SK-N-SH (cell line): ENCODE measurements around the gene SETD5. TPM values are rescaled to one million over a fixed set of nuclear protein-coding genes. Genes with fewer than 3 reads are reported as not detected.

Experiments used
- CTCF ChIA-PET: fragments of 300-600, 350-600 bp; formaldehyde crosslinking; extraction: SDS; loops from one replicate; lab custom pipeline; 2021; lab: Yijun Ruan, JAX
- POLR2A ChIA-PET: fragments of 350-600 bp; sonication (Branson Sonifier 250); formaldehyde crosslinking; extraction: SDS; loops from one replicate; lab custom pipeline; 2020; ENCODE audit warnings: antibody characterized with exemption, inconsistent platforms; lab: Yijun Ruan, JAX
- DNase-seq: peaks from one replicate; pipeline ENCODE4 v3.0.0; 2012
- H2AFZ ChIP-seq: fragments of 200-600 bp; sonication (generic); 2 replicates; pipeline ENCODE4 v1.8.1; 2016; ENCODE audit warnings: antibody characterized with exemption, mild to moderate bottlenecking, low read depth
- H3F3A ChIP-seq: fragments of 200-600 bp; sonication (generic); replicated peaks from 2 replicates; pipeline ENCODE3; 2016; ENCODE audit warnings: antibody characterized with exemption, mild to moderate bottlenecking; ENCODE audit not compliant: insufficient read depth
- H3K27ac ChIP-seq, 2 experiments: fragments of 200-500 bp in 1 of 2; fragments of 200-600 bp in 1 of 2; sonication (Bioruptor generic) in 1 of 2; sonication (generic), shearing (Covaris generic) in 1 of 2; 2 replicates each; pipeline versions ENCODE4 v1.5.1 to v1.6.1; 2014 to 2016; ENCODE audit warnings: low read depth in 2 of 2, inconsistent platforms in 1 of 2, low read length in 1 of 2, mild to moderate bottlenecking in 1 of 2, mixed read lengths in 1 of 2
- H3K27me3 ChIP-seq: fragments of 200-600 bp; sonication (generic), shearing (Covaris generic); 2 replicates; pipeline ENCODE4 v1.6.1; 2016; ENCODE audit warnings: mixed run types; ENCODE audit not compliant: insufficient read depth
- H3K36me3 ChIP-seq, 2 experiments: fragments of 200-500 bp in 1 of 2; fragments of 200-600 bp in 1 of 2; sonication (Bioruptor generic) in 1 of 2; sonication (generic) in 1 of 2; replicated peaks in 1 of 2; 2 replicates each; pipeline versions ENCODE3 to v1.5.1; 2014 to 2016; ENCODE audit warnings: low read length in 1 of 2, mild to moderate bottlenecking in 1 of 2; ENCODE audit not compliant: insufficient read depth in 2 of 2, control insufficient read depth in 1 of 2
- H3K4me1 ChIP-seq, 2 experiments: fragments of 200-500 bp in 1 of 2; fragments of 200-600 bp in 1 of 2; sonication (Bioruptor generic) in 1 of 2; sonication (generic), shearing (Covaris generic) in 1 of 2; 2 replicates each; pipeline versions ENCODE4 v1.5.1 to v1.6.1; 2014 to 2016; ENCODE audit warnings: low read depth in 1 of 2, low read length in 1 of 2, mixed run types in 1 of 2; ENCODE audit not compliant: insufficient read depth in 2 of 2, control insufficient read depth in 1 of 2
- H3K4me2 ChIP-seq: fragments of 200-600 bp; sonication (generic), shearing (Covaris generic); 2 replicates; pipeline ENCODE4 v1.6.1; 2017; ENCODE audit warnings: mixed run types
- H3K4me3 ChIP-seq, 2 experiments: fragments of 200-500 bp in 1 of 2; fragments of 200-600 bp in 1 of 2; sonication (Bioruptor generic) in 1 of 2; sonication (generic), shearing (Covaris generic) in 1 of 2; 2 replicates each; pipeline versions ENCODE4 v1.5.1 to v1.8.1; 2014 to 2016; ENCODE audit warnings: low read depth in 2 of 2, inconsistent platforms in 1 of 2, low read length in 1 of 2, mild to moderate bottlenecking in 1 of 2, mixed read lengths in 1 of 2, moderate library complexity in 1 of 2
- H3K79me2 ChIP-seq: fragments of 200-600 bp; sonication (generic); 2 replicates; pipeline ENCODE4 v1.8.1; 2017; ENCODE audit warnings: mild to moderate bottlenecking; ENCODE audit not compliant: insufficient read depth
- H3K9ac ChIP-seq: fragments of 200-600 bp; sonication (generic); 2 replicates; pipeline ENCODE4 v1.6.1; 2017; ENCODE audit warnings: mixed run types
- H3K9me2 ChIP-seq: fragments of 200-600 bp; sonication (generic); 2 replicates; pipeline ENCODE4 v1.6.1; 2017; ENCODE audit warnings: mixed run types
- H3K9me3 ChIP-seq: fragments of 200-600 bp; sonication (generic); 2 replicates; pipeline ENCODE4 v1.6.1; 2017; ENCODE audit warnings: mixed run types, mild to moderate bottlenecking, moderate library complexity
- H4K20me1 ChIP-seq: fragments of 200-600 bp; sonication (generic); 2 replicates; pipeline ENCODE4 v1.6.1; 2017; ENCODE audit warnings: mild to moderate bottlenecking, mixed run types; ENCODE audit not compliant: insufficient read depth
- ELF1 ChIP-seq: IDR thresholded peaks from 2 replicates; pipeline ENCODE4 v1.4.0; 2012
- EP300 ChIP-seq, 2 experiments: IDR thresholded peaks; 2 replicates each; pipeline versions ENCODE4 v1.4.0 to v1.6.1; 2012; ENCODE audit warnings: borderline replicate concordance in 1 of 2, low read depth in 1 of 2, low read length in 1 of 2
- FOSL2 ChIP-seq: IDR thresholded peaks from 2 replicates; pipeline ENCODE4 v1.4.0; 2012; ENCODE audit warnings: low read depth, mild to moderate bottlenecking, moderate library complexity, borderline replicate concordance
- FOXM1 ChIP-seq: IDR thresholded peaks from 2 replicates; pipeline ENCODE4 v1.4.0; 2012; ENCODE audit warnings: low read depth, mild to moderate bottlenecking
- GATA2 ChIP-seq: sonication (generic); formaldehyde crosslinking; IDR thresholded peaks from 2 replicates; pipeline ENCODE4 v1.5.0; 2020; ENCODE audit warnings: mild to moderate bottlenecking, missing genetic modification reagents
- NFIC ChIP-seq: IDR thresholded peaks from 2 replicates; pipeline ENCODE4 v1.4.0; 2012; ENCODE audit warnings: borderline replicate concordance
- PBX3 ChIP-seq: IDR thresholded peaks from 2 replicates; pipeline ENCODE4; 2012
- POLR2AphosphoS5 ChIP-seq: IDR thresholded peaks from 2 replicates; pipeline ENCODE4 v1.6.1; 2012; ENCODE audit warnings: low read depth, low read length
- RAD21 ChIP-seq: IDR thresholded peaks from 2 replicates; pipeline ENCODE4 v1.6.1; 2012; ENCODE audit warnings: mild to moderate bottlenecking, low read length
- TAF1 ChIP-seq: IDR thresholded peaks from 2 replicates; pipeline ENCODE4 v1.6.1; 2012; ENCODE audit warnings: low read depth, mild to moderate bottlenecking, low read length, moderate library complexity, borderline replicate concordance
- TCF12 ChIP-seq: IDR thresholded peaks from 2 replicates; pipeline ENCODE4 v1.4.0; 2012
- TEAD4 ChIP-seq: IDR thresholded peaks from 2 replicates; pipeline ENCODE4 v1.4.0; 2012; ENCODE audit warnings: mild to moderate bottlenecking, borderline replicate concordance; ENCODE audit not compliant: insufficient read depth
- YY1 ChIP-seq: IDR thresholded peaks from 2 replicates; pipeline ENCODE4 v1.4.0; 2012; ENCODE audit warnings: low read depth, mild to moderate bottlenecking
- WGBS: methylation state at CpG from one replicate; pipeline ENCODE4 v1.1.6; 2017; ENCODE audit warnings: low lambda C conversion rate; 5-methylcytosine and 5-hydroxymethylcytosine counted together
- polyA plus RNA-seq, 3 experiments: library from polyadenylated mRNA; depleted of rRNA; stranded (reverse); fragments of >200 nt; gene quantifications; 2 replicates each; pipeline ENCODE4 v1.2.3, GENCODE V29; 2012
- TF ChIP-seq, protein P1 (sequence below): IDR thresholded peaks from 2 replicates; pipeline ENCODE4 v1.6.1; 2012; ENCODE audit warnings: mild to moderate bottlenecking, low read depth, low read length, moderate library complexity
- TF ChIP-seq, protein P2 (sequence below): IDR thresholded peaks from 2 replicates; pipeline ENCODE4 v1.4.0; 2012; ENCODE audit warnings: low read depth, borderline replicate concordance
- TF ChIP-seq, protein P3 (sequence below): fragments of 200-600 bp; sonication (generic); IDR thresholded peaks from 2 replicates; pipeline ENCODE4 v1.6.1; 2017; ENCODE audit warnings: antibody characterized with exemption, mild to moderate bottlenecking, moderate library complexity
- TF ChIP-seq, protein P4 (sequence below): IDR thresholded peaks from 2 replicates; pipeline ENCODE4 v1.4.0; 2012; ENCODE audit warnings: low read depth
- TF ChIP-seq, protein P5 (sequence below): IDR thresholded peaks from 2 replicates; pipeline ENCODE4 v1.4.0; 2012; ENCODE audit warnings: low read depth, borderline replicate concordance

The SETD5 gene
- polyA plus RNA-seq, 1 of the 3 experiments (the other 2 are of a cell fraction), result 32.3 TPM

GRCh38 chr3:9450126-9450525 lies 52.7 kb downstream of the SETD5 start:
- WGBS, result 97% methylated on average over 1 of the region's 1 CpG
- H3F3A ChIP-seq, result peaks cover 15% of the 10 kb centered on the region
- no peaks in the 10 kb centered on the region for H3K9me3 ChIP-seq
- no peaks in the 10 kb centered on the region for H4K20me1 ChIP-seq
- no peaks in the 10 kb centered on the region for H3K9me2 ChIP-seq
- peaks cover 87 to 89% of the 10 kb centered on the region in 2 experiments for H3K36me3 ChIP-seq
- H3K9ac ChIP-seq, result no peak overlapping the region
- no peak for TF ChIP-seq ELF1
- TF ChIP-seq, protein P1, sequence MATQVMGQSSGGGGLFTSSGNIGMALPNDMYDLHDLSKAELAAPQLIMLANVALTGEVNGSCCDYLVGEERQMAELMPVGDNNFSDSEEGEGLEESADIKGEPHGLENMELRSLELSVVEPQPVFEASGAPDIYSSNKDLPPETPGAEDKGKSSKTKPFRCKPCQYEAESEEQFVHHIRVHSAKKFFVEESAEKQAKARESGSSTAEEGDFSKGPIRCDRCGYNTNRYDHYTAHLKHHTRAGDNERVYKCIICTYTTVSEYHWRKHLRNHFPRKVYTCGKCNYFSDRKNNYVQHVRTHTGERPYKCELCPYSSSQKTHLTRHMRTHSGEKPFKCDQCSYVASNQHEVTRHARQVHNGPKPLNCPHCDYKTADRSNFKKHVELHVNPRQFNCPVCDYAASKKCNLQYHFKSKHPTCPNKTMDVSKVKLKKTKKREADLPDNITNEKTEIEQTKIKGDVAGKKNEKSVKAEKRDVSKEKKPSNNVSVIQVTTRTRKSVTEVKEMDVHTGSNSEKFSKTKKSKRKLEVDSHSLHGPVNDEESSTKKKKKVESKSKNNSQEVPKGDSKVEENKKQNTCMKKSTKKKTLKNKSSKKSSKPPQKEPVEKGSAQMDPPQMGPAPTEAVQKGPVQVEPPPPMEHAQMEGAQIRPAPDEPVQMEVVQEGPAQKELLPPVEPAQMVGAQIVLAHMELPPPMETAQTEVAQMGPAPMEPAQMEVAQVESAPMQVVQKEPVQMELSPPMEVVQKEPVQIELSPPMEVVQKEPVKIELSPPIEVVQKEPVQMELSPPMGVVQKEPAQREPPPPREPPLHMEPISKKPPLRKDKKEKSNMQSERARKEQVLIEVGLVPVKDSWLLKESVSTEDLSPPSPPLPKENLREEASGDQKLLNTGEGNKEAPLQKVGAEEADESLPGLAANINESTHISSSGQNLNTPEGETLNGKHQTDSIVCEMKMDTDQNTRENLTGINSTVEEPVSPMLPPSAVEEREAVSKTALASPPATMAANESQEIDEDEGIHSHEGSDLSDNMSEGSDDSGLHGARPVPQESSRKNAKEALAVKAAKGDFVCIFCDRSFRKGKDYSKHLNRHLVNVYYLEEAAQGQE, result no peak
- no peak for TF ChIP-seq RAD21
- TF ChIP-seq FOSL2, result no peak
- TF ChIP-seq POLR2AphosphoS5, result no peak
- TF ChIP-seq EP300 (IDR thresholded peaks at IDR 0.05; ENCODE audit: borderline replicate concordance in 1 of 2, low read depth in 1 of 2, low read length in 1 of 2), result no peak
- no peak for TF ChIP-seq PBX3
- TF ChIP-seq TEAD4, result no peak
- TF ChIP-seq, protein P2, sequence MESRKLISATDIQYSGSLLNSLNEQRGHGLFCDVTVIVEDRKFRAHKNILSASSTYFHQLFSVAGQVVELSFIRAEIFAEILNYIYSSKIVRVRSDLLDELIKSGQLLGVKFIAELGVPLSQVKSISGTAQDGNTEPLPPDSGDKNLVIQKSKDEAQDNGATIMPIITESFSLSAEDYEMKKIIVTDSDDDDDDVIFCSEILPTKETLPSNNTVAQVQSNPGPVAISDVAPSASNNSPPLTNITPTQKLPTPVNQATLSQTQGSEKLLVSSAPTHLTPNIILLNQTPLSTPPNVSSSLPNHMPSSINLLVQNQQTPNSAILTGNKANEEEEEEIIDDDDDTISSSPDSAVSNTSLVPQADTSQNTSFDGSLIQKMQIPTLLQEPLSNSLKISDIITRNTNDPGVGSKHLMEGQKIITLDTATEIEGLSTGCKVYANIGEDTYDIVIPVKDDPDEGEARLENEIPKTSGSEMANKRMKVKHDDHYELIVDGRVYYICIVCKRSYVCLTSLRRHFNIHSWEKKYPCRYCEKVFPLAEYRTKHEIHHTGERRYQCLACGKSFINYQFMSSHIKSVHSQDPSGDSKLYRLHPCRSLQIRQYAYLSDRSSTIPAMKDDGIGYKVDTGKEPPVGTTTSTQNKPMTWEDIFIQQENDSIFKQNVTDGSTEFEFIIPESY, result no peak
- TF ChIP-seq, protein P3, sequence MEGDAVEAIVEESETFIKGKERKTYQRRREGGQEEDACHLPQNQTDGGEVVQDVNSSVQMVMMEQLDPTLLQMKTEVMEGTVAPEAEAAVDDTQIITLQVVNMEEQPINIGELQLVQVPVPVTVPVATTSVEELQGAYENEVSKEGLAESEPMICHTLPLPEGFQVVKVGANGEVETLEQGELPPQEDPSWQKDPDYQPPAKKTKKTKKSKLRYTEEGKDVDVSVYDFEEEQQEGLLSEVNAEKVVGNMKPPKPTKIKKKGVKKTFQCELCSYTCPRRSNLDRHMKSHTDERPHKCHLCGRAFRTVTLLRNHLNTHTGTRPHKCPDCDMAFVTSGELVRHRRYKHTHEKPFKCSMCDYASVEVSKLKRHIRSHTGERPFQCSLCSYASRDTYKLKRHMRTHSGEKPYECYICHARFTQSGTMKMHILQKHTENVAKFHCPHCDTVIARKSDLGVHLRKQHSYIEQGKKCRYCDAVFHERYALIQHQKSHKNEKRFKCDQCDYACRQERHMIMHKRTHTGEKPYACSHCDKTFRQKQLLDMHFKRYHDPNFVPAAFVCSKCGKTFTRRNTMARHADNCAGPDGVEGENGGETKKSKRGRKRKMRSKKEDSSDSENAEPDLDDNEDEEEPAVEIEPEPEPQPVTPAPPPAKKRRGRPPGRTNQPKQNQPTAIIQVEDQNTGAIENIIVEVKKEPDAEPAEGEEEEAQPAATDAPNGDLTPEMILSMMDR, result no peak
- TF ChIP-seq FOXM1, result no peak
- TF ChIP-seq, protein P4, sequence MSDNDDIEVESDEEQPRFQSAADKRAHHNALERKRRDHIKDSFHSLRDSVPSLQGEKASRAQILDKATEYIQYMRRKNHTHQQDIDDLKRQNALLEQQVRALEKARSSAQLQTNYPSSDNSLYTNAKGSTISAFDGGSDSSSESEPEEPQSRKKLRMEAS, result no peak
- no peak for TF ChIP-seq YY1
- TF ChIP-seq, protein P5, sequence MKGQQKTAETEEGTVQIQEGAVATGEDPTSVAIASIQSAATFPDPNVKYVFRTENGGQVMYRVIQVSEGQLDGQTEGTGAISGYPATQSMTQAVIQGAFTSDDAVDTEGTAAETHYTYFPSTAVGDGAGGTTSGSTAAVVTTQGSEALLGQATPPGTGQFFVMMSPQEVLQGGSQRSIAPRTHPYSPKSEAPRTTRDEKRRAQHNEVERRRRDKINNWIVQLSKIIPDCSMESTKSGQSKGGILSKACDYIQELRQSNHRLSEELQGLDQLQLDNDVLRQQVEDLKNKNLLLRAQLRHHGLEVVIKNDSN, result no peak
- TF ChIP-seq TAF1, result no peak
- no peak for TF ChIP-seq TCF12
- no peak for TF ChIP-seq NFIC
- TF ChIP-seq GATA2, result no peak
- TF ChIP-seq, all 33 proteins: peak for 0
- H3K4me3 ChIP-seq, result no peak overlapping the region
- H3K27ac ChIP-seq, result no peak overlapping the region; a peak in 1 of 4 replicates
- CTCF ChIA-PET, result no interaction called here
- POLR2A ChIA-PET, result no interaction called here
- no peak for DNase-seq
- H3K79me2 ChIP-seq, result peaks cover 65% of the 10 kb centered on the region
- H3K4me2 ChIP-seq, result no peak overlapping the region
- no peaks in the 10 kb centered on the region for H3K27me3 ChIP-seq
- H2AFZ ChIP-seq, result no peak overlapping the region
- no peaks in the 10 kb centered on the region for H3K4me1 ChIP-seq
